Small intestine (tissue), 7 donors: ENCODE measurements around the gene CERS3. TPM values are rescaled to one million over a fixed set of nuclear protein-coding genes. Genes with fewer than 3 reads are reported as not detected.
A peak's percentile ranks its signal among the peaks of the same experiment; 100 is the strongest.

Experiments
- DNase-seq, 2 donors: peaks; one replicate each; pipeline versions ENCODE4 v3.0.0 to v3.0.0-alpha.2; 2013
- FAIRE-seq: peaks from 2 replicates; lab custom pipeline; 2012; peaks lifted over from hg19 to GRCh38; lab: Jason Lieb, UNC
- H3K27ac ChIP-seq, 3 donors: one replicate each; pipeline ENCODE4 v1.5.1; 2013; ENCODE audit warnings: low read length in 2 of 3, mild to moderate bottlenecking in 2 of 3, control low read depth in 1 of 3, inconsistent platforms in 1 of 3, low read depth in 1 of 3, moderate library complexity in 1 of 3
- H3K27me3 ChIP-seq, 3 donors: one replicate each; pipeline ENCODE4 v1.6.1; 2013; ENCODE audit warnings: low read length in 3 of 3, inconsistent platforms in 1 of 3; ENCODE audit not compliant: control insufficient read depth in 3 of 3, insufficient read depth in 3 of 3
- H3K36me3 ChIP-seq, 3 donors: one replicate each; pipeline ENCODE4 v1.6.1; 2013; ENCODE audit warnings: low read length in 3 of 3, inconsistent platforms in 1 of 3, low read depth in 1 of 3, mild to moderate bottlenecking in 1 of 3, moderate library complexity in 1 of 3; ENCODE audit not compliant: control insufficient read depth in 3 of 3, insufficient read depth in 2 of 3
- H3K4me1 ChIP-seq, 3 donors: one replicate each; pipeline ENCODE4 v1.6.1; 2013; ENCODE audit warnings: low read length in 2 of 3, inconsistent platforms in 1 of 3, low read depth in 1 of 3, mild to moderate bottlenecking in 1 of 3, moderate library complexity in 1 of 3; ENCODE audit not compliant: control insufficient read depth in 3 of 3, insufficient read depth in 2 of 3
- H3K4me3 ChIP-seq, 3 donors: one replicate each; pipeline ENCODE4 v1.5.1; 2013; ENCODE audit warnings: low read length in 3 of 3, control low read depth in 1 of 3, inconsistent platforms in 1 of 3, low read depth in 1 of 3, mild to moderate bottlenecking in 1 of 3, moderate library complexity in 1 of 3
- H3K9me3 ChIP-seq, 2 donors: one replicate each; pipeline ENCODE4 v1.6.1; 2013; ENCODE audit warnings: low read depth in 1 of 2, low read length in 1 of 2; ENCODE audit not compliant: control insufficient read depth in 2 of 2, insufficient read depth in 1 of 2
- WGBS, 3 donors: extraction: QIAGEN DNeasy Blood & Tissue Kit; methylation state at CpG; one replicate each; pipeline ENCODE4 v1.1.7; 2013; 5-methylcytosine and 5-hydroxymethylcytosine counted together
- polyA plus RNA-seq, 4 donors: library from polyadenylated mRNA; stranded (reverse) in 3 of 4; unstranded in 1 of 4; fragments of 200-250 nt in 3 of 4; fragments of 120-200 nt in 1 of 4; gene quantifications; one replicate each; pipeline versions ENCODE4 v1.2.1 to v1.2.3, GENCODE V29; 2013
- donor health status: healthy with polysubstance abuse.
- donor health status: control.
- donor health status: control.
- donor health status: Bipolar disorder and iron deficiency.
- donor health status: healthy.

CERS3 gene
- polyA plus RNA-seq, 4 donors, result 0.07 TPM; not detected in 2

- no peak overlapping the region for H3K27ac ChIP-seq
- H3K36me3 ChIP-seq, result no peaks in the 10 kb centered on the region
- no peaks in the 10 kb centered on the region for H3K27me3 ChIP-seq
- DNase-seq (no peak), FAIRE-seq (no peak)
- H3K4me1 ChIP-seq, result no peaks in the 10 kb centered on the region
- peaks cover 0 to 2% of the 10 kb centered on the region in 2 donors for H3K9me3 ChIP-seq
- 72 to 93% (median 82%) methylated on average over 1 of the region's 1 CpG for WGBS, 3 donors
- H3K4me3 ChIP-seq, result no peak overlapping the region
Measured at GRCh38 chr15:100430411-100430810, 98.3 kb downstream of the CERS3 start.

- H3K9me3 ChIP-seq, result peaks cover 0 to 13% of the 10 kb centered on the region in 2 donors
- FAIRE-seq, result no peak
- no peaks in the 10 kb centered on the region for H3K36me3 ChIP-seq
- H3K4me1 ChIP-seq, result no peaks in the 10 kb centered on the region
- 45 to 64% (median 59%) methylated on average over 8 of the region's 8 CpGs for WGBS, 3 donors
- H3K27ac ChIP-seq, result no peak overlapping the region
- H3K27me3 ChIP-seq, result no peaks in the 10 kb centered on the region
- DNase-seq, result peak; percentile 20 to 21
- no peak overlapping the region for H3K4me3 ChIP-seq
Measured at GRCh38 chr15:100429116-100429728, 99.5 kb downstream of the CERS3 start.

GRCh38 chr15:100426937-100427336 is 101.8 kb downstream of the CERS3 start:
- H3K9me3 ChIP-seq, result peaks cover 0 to 13% of the 10 kb centered on the region in 2 donors
- H3K27ac ChIP-seq, result no peak overlapping the region
- FAIRE-seq (no peak), DNase-seq (no peak)
- WGBS, 3 donors, result 86 to 91% (median 86%) methylated on average over 10 of the region's 10 CpGs
- no peaks in the 10 kb centered on the region for H3K36me3 ChIP-seq
- H3K27me3 ChIP-seq, result no peaks in the 10 kb centered on the region
- no peaks in the 10 kb centered on the region for H3K4me1 ChIP-seq
- no peak overlapping the region for H3K4me3 ChIP-seq

GRCh38 chr15:100405179-100405578 is 123.6 kb downstream of the CERS3 start:
- no peak for FAIRE-seq
- Histone ChIP-seq H3K27ac (no peak overlapping the region), H3K36me3 (no peaks in the 10 kb centered on the region), H3K4me1 (no peaks in the 10 kb centered on the region), H3K27me3 (no peaks in the 10 kb centered on the region), H3K9me3 (peaks cover 0 to 7% of the 10 kb centered on the region in 2 donors), H3K4me3 (no peak overlapping the region)
- 83 to 94% (median 93%) methylated on average over 1 of the region's 1 CpG for whole genome bisulfite sequencing, 3 donors
- no peak for DNase-seq

- DNase-seq, result no peak
- no peak overlapping the region for H3K4me3 ChIP-seq
- H3K9me3 ChIP-seq, result no peaks in the 10 kb centered on the region
- 84 to 87% (median 86%) methylated on average over 6 of the region's 6 CpGs for WGBS, 3 donors
- H3K27ac ChIP-seq, result no peak overlapping the region
- no peaks in the 10 kb centered on the region for H3K4me1 ChIP-seq
- H3K36me3 ChIP-seq, result no peaks in the 10 kb centered on the region
- FAIRE-seq, result no peak
- no peaks in the 10 kb centered on the region for H3K27me3 ChIP-seq
Measured at GRCh38 chr15:100400996-100401395, 127.8 kb downstream of the CERS3 start.

- Histone ChIP-seq H3K27me3 (no peaks in the 10 kb centered on the region), H3K4me3 (no peak overlapping the region), H3K9me3 (no peaks in the 10 kb centered on the region), H3K27ac (no peak overlapping the region), H3K36me3 (no peaks in the 10 kb centered on the region), H3K4me1 (no peaks in the 10 kb centered on the region)
- whole genome bisulfite sequencing, 3 donors, result 33 to 60% (median 43%) methylated on average over 4 of the region's 4 CpGs
- no peak for DNase-seq
- FAIRE-seq, result no peak
Measured at GRCh38 chr15:100394736-100395440, 133.9 kb downstream of the CERS3 start.

- H3K4me1 ChIP-seq, result no peaks in the 10 kb centered on the region
- H3K27me3 ChIP-seq, result no peaks in the 10 kb centered on the region
- no peak overlapping the region for H3K27ac ChIP-seq
- H3K36me3 ChIP-seq, result no peaks in the 10 kb centered on the region
- H3K9me3 ChIP-seq, result peaks cover 0 to 2% of the 10 kb centered on the region in 2 donors
- no peak overlapping the region for H3K4me3 ChIP-seq
- no peak for DNase-seq
- no peak for FAIRE-seq
- 46 to 63% (median 53%) methylated on average over 2 of the region's 2 CpGs for WGBS, 3 donors
Measured at GRCh38 chr15:100393008-100393407, 135.7 kb downstream of the CERS3 start.

GRCh38 chr15:100385300-100386050 is 143.3 kb downstream of the CERS3 start:
- Histone ChIP-seq H3K4me3 (no peak overlapping the region), H3K27me3 (peaks cover 0 to 3% (median 0%) of the 10 kb centered on the region in 3 donors), H3K27ac (no peak overlapping the region), H3K4me1 (no peaks in the 10 kb centered on the region), H3K9me3 (peaks cover 2 to 34% of the 10 kb centered on the region in 2 donors), H3K36me3 (no peaks in the 10 kb centered on the region)
- no peak for FAIRE-seq
- DNase-seq, result no peak
- WGBS, 3 donors, result 82 to 88% (median 86%) methylated on average over 3 of the region's 3 CpGs
